OCI-LY1 (cell line): Measurements from ENCODE around the gene LRRC1.

Experiments
- CTCF ChIP-seq: fragments of 200-600 bp; sonication (generic), shearing (Covaris generic); IDR thresholded peaks from 2 replicates; pipeline ENCODE4 v1.5.1; 2017; ENCODE audit warnings: mild to moderate bottlenecking, antibody characterized with exemption, low read length, moderate library complexity, mixed read lengths
- EZH2 ChIP-seq: fragments of 200-600 bp; sonication (generic), shearing (Covaris generic); IDR thresholded peaks from 2 replicates; pipeline ENCODE4 v1.8.0; 2017; ENCODE audit warnings: borderline replicate concordance, mixed run types, mild to moderate bottlenecking, antibody characterized with exemption, low read length, moderate library complexity, mixed read lengths

DNA sequence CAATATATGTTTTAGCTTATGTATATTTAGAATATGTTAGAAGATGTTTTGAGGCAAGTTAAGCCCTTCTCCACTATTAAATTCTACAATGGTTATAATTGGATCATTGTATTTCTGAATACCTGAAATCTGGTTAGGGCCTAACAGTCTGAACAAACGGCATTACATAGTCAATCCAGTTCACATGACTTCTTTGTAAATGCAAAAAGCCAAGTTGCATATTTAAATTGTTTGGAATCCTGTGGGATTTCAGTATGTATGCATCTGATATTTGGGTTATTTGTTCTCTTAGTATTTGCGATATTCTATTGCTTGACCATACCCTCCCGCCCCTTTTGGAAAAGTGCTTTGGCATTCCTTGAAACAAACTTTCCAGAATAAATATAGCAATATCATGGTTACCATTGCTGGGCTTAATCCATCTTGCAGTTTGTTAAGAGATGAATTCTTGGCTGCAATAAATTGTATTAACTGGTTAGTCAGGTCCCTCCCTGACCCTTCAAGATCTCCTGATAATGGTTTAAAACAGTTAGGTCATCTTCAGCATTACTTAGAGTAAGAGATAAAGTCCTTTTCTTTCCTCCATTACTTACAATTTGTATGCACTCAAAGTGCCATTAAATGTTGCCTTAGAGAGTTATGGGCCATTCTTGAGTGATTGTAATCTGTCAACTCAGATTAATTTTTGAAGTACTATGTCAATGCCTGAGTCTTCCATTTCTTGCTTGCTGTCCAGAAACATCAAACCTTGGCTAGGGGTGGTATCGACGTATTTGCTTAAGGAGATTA, 36.5 kb downstream of the LRRC1 start:
- no peak for TF ChIP-seq CTCF
- TF ChIP-seq EZH2, result no peak
